Endothelial cell of umbilical vein (primary cell): Measurements from ENCODE around the gene DTNA. TPM values are rescaled to one million over a fixed set of nuclear protein-coding genes. Genes with fewer than 3 reads are reported as not detected.

ENCODE experiments used
- BruUV-seq: library from RNA; stranded (reverse); fragments of 400-500 nt; replicated peaks from 2 replicates; lab custom pipeline; 2021; lab: Mats Ljungman, UMichigan
- CTCF ChIA-PET: fragments of 300-600, 350-600 bp; sonication (Branson Sonifier 250); formaldehyde crosslinking; loops from one replicate; lab custom pipeline; 2021; ENCODE audit warnings: antibody characterized with exemption, inconsistent platforms; lab: Charles Lee
- POLR2A ChIA-PET: fragments of 300-600, 350-600 bp; sonication (Branson Sonifier 250); formaldehyde crosslinking; loops from one replicate; lab custom pipeline; 2021; ENCODE audit warnings: antibody characterized with exemption, inconsistent platforms; lab: Charles Lee
- DNase-seq: peaks from one replicate; pipeline ENCODE4 v3.0.0-alpha.2; 2011; ENCODE audit warnings: low read depth, low spot score
- FAIRE-seq: peaks from 2 replicates; lab custom pipeline; 2011; peaks lifted over from hg19 to GRCh38; lab: Jason Lieb, UNC
- H2AFZ ChIP-seq: 2 replicates; pipeline ENCODE4 v1.6.0; 2012; ENCODE audit warnings: low read depth, low read length, control low read depth, inconsistent platforms
- H3K27ac ChIP-seq: 2 replicates; pipeline ENCODE4 v1.5.1; 2011; ENCODE audit warnings: low read depth, mild to moderate bottlenecking, control low read depth, low read length, moderate library complexity; ENCODE audit not compliant: insufficient read depth
- H3K27me3 ChIP-seq, 2 experiments: 2 replicates each; pipeline versions ENCODE4 v1.6.0 to v1.6.1; 2011; ENCODE audit warnings: low read length in 2 of 2, mixed read lengths in 1 of 2; ENCODE audit not compliant: control insufficient read depth in 2 of 2, insufficient read depth in 2 of 2
- H3K36me3 ChIP-seq, 2 experiments: 2 replicates in 1 of 2; 3 replicates in 1 of 2; pipeline ENCODE4 v1.5.1; 2011; ENCODE audit warnings: low read length in 2 of 2, mild to moderate bottlenecking in 1 of 2, moderate library complexity in 1 of 2; ENCODE audit not compliant: control insufficient read depth in 2 of 2, insufficient read depth in 2 of 2; ENCODE audit errors: extremely low read depth in 1 of 2
- H3K4me1 ChIP-seq: 3 replicates; pipeline ENCODE4 v1.5.1; 2011; ENCODE audit warnings: mild to moderate bottlenecking, low read length; ENCODE audit not compliant: control insufficient read depth, insufficient read depth; ENCODE audit errors: extremely low read depth
- H3K4me2 ChIP-seq: 2 replicates; pipeline ENCODE4 v1.6.1; 2011; ENCODE audit warnings: low read length, control low read depth, mixed read lengths; ENCODE audit not compliant: insufficient read depth
- H3K4me3 ChIP-seq, 3 experiments: fragments of 200-600 bp in 1 of 3; sonication (generic), shearing (Covaris generic) in 1 of 3; replicated peaks in 1 of 3; 2 replicates each; pipeline ENCODE4 v1.5.1; 2011 to 2016; ENCODE audit warnings: control low read depth in 3 of 3, low read length in 3 of 3, mild to moderate bottlenecking in 2 of 3, inconsistent platforms in 1 of 3, low read depth in 1 of 3, moderate library complexity in 1 of 3; ENCODE audit not compliant: insufficient read depth in 1 of 3
- H3K79me2 ChIP-seq: 2 replicates; pipeline ENCODE4 v1.6.0; 2012; ENCODE audit warnings: low read length, inconsistent platforms; ENCODE audit not compliant: control insufficient read depth, insufficient read depth
- H3K9ac ChIP-seq: replicated peaks from 2 replicates; pipeline ENCODE3; 2011; ENCODE audit warnings: low read length, control low read depth; ENCODE audit not compliant: insufficient read depth; ENCODE audit errors: extremely low read depth
- H3K9me1 ChIP-seq: replicated peaks from 3 replicates; pipeline ENCODE4 v1.6.0; 2011; ENCODE audit warnings: mild to moderate bottlenecking, low read length; ENCODE audit not compliant: control insufficient read depth, insufficient read depth; ENCODE audit errors: extremely low read depth
- H3K9me3 ChIP-seq: replicated peaks from 2 replicates; pipeline ENCODE4 v1.5.1; 2012; ENCODE audit warnings: low read length, inconsistent platforms; ENCODE audit not compliant: control insufficient read depth, insufficient read depth
- H4K20me1 ChIP-seq: replicated peaks from 2 replicates; pipeline ENCODE3; 2011; ENCODE audit warnings: mild to moderate bottlenecking, low read length; ENCODE audit not compliant: control insufficient read depth, insufficient read depth; ENCODE audit errors: extremely low read depth
- EZH2 ChIP-seq: IDR thresholded peaks from 2 replicates; pipeline ENCODE4 v1.6.1; 2012; ENCODE audit warnings: borderline replicate concordance, low read depth, mild to moderate bottlenecking, moderate library complexity, low read length, inconsistent platforms; ENCODE audit not compliant: severe bottlenecking
- FOS ChIP-seq: IDR thresholded peaks from 2 replicates; pipeline ENCODE4 v1.6.1; 2011; ENCODE audit warnings: mild to moderate bottlenecking, low read length, moderate library complexity, borderline replicate concordance; ENCODE audit not compliant: insufficient read depth
- GATA2 ChIP-seq: IDR thresholded peaks from 2 replicates; pipeline ENCODE4 v1.7.0; 2011; ENCODE audit warnings: low read depth, mild to moderate bottlenecking, moderate library complexity, mixed read lengths, low read length; ENCODE audit not compliant: insufficient read length, insufficient read depth
- JUN ChIP-seq: IDR thresholded peaks from 2 replicates; pipeline ENCODE4 v1.6.1; 2011; ENCODE audit warnings: borderline replicate concordance, low read depth; ENCODE audit not compliant: insufficient read length, insufficient read depth
- MYC ChIP-seq: IDR thresholded peaks from one replicate; pipeline ENCODE4 v1.6.1; 2011; ENCODE audit warnings: mild to moderate bottlenecking, low read depth, low read length
- POLR2A ChIP-seq: IDR thresholded peaks from 2 replicates; pipeline ENCODE4 v1.6.1; 2012; ENCODE audit warnings: low read depth, mild to moderate bottlenecking, control low read depth, low read length
- POLR2AphosphoS5 ChIP-seq: IDR thresholded peaks from 2 replicates; pipeline ENCODE4 v1.6.1; 2012; ENCODE audit warnings: low read depth, mild to moderate bottlenecking, control low read depth, low read length, moderate library complexity; ENCODE audit not compliant: insufficient read depth
- dilution Hi-C: fragments of 300-500 bp; cut with MboI; formaldehyde crosslinking; loops from one replicate; pipeline ENCODE4 v1.15.0; 2019; ENCODE audit warnings: low sequenced_read_pairs; ENCODE audit not compliant: extremely low pct_ligation_motif_present
- intact Hi-C: fragments of 100-400 bp; cut with micrococcal nuclease; formaldehyde crosslinking; loops from one replicate; pipeline ENCODE4 v1.10.0; 2022
- polyA plus RNA-seq, 4 experiments: library from polyadenylated mRNA; depleted of rRNA in 3 of 4; stranded (reverse) in 3 of 4; unstranded in 1 of 4; fragments of >200 nt; gene quantifications; 2 replicates each; pipeline versions ENCODE4 v1.2.1 to v1.2.3, GENCODE V29; 2011 to 2012; ENCODE audit warnings: missing spikeins in 1 of 4
- total RNA-seq: library from RNA; stranded (reverse); gene quantifications from 2 replicates; pipeline ENCODE4 v1.2.3, GENCODE V29; 2021
- TF ChIP-seq, protein P1 (sequence below), 2 donors: IDR thresholded peaks; 1 replicate in 1 of 2; 2 replicates in 1 of 2; pipeline ENCODE4 v1.5.1; 2011; ENCODE audit warnings: low read length in 2 of 2, mild to moderate bottlenecking in 2 of 2, moderate library complexity in 2 of 2, control low read depth in 1 of 2, inconsistent platforms in 1 of 2, low read depth in 1 of 2; ENCODE audit not compliant: insufficient read depth in 1 of 2; ENCODE audit errors: extremely low read depth in 1 of 2
- TF ChIP-seq, protein P2 (sequence below): IDR thresholded peaks from 2 replicates; pipeline ENCODE4 v1.6.1; 2011; ENCODE audit not compliant: insufficient read depth, insufficient read length

DTNA gene
- total and polyA plus RNA-seq, 2 donors (not counting 3 experiments of a cell fraction or from before 2014, with no cell fraction given), result 6.6 to 15.3 TPM

DNA sequence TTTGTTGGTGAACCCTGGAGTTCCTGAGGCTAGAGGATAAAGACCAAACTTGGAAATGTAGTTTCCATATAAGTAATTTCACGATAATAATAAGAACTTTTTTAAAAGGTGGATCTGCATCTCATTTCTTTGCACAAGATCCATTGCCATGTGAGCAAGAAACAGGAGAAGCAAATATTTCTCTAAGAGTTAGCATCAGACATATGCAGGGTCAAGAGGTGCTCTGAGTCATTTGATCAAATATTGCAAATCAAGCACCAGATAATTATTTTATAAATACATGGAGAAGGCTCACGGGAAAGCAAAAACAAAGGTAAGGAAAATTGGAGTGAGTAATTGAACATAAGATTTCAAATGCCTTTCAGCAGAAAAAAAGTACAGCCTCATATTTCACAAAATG lies 118.0 kb downstream of the DTNA start:
- H3K9me3 ChIP-seq, result no peaks in the 10 kb centered on the region
- no peak overlapping the region for H3K4me2 ChIP-seq
- intact Hi-C loops, result no loop called here
- no peaks in the 10 kb centered on the region for H3K4me1 ChIP-seq
- H3K9me1 ChIP-seq, result no peaks in the 10 kb centered on the region
- dilution Hi-C loops, result no loop called here
- no peaks in the 10 kb centered on the region for H3K79me2 ChIP-seq
- H4K20me1 ChIP-seq, result no peaks in the 10 kb centered on the region
- FAIRE-seq (no peak), DNase-seq (no peak)
- no peak overlapping the region for H3K4me3 ChIP-seq
- BruUV-seq, result no TSS peak
- no peak overlapping the region for H2AFZ ChIP-seq
- H3K27ac ChIP-seq, result no peak overlapping the region
- no peak overlapping the region for H3K9ac ChIP-seq
- no peak for TF ChIP-seq JUN
- TF ChIP-seq, protein P1, sequence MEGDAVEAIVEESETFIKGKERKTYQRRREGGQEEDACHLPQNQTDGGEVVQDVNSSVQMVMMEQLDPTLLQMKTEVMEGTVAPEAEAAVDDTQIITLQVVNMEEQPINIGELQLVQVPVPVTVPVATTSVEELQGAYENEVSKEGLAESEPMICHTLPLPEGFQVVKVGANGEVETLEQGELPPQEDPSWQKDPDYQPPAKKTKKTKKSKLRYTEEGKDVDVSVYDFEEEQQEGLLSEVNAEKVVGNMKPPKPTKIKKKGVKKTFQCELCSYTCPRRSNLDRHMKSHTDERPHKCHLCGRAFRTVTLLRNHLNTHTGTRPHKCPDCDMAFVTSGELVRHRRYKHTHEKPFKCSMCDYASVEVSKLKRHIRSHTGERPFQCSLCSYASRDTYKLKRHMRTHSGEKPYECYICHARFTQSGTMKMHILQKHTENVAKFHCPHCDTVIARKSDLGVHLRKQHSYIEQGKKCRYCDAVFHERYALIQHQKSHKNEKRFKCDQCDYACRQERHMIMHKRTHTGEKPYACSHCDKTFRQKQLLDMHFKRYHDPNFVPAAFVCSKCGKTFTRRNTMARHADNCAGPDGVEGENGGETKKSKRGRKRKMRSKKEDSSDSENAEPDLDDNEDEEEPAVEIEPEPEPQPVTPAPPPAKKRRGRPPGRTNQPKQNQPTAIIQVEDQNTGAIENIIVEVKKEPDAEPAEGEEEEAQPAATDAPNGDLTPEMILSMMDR (IDR thresholded peaks at IDR 0.05; ENCODE audit: extremely low read depth in 1 of 2, insufficient read depth in 1 of 2, low read depth in 1 of 2, low read length in 2 of 2), result no peak
- no peak for TF ChIP-seq EZH2
- TF ChIP-seq POLR2AphosphoS5, result no peak
- TF ChIP-seq MYC, result no peak
- TF ChIP-seq GATA2, result no peak
- TF ChIP-seq POLR2A, result no peak
- TF ChIP-seq, protein P2, sequence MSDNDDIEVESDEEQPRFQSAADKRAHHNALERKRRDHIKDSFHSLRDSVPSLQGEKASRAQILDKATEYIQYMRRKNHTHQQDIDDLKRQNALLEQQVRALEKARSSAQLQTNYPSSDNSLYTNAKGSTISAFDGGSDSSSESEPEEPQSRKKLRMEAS, result no peak
- TF ChIP-seq FOS, result no peak
- no peaks in the 10 kb centered on the region for H3K36me3 ChIP-seq
- POLR2A ChIA-PET, result no interaction called here
- CTCF ChIA-PET, result no interaction called here
- no peaks in the 10 kb centered on the region for H3K27me3 ChIP-seq
